ENCODE data around the gene FLNB.

The FLNB gene

DNA sequence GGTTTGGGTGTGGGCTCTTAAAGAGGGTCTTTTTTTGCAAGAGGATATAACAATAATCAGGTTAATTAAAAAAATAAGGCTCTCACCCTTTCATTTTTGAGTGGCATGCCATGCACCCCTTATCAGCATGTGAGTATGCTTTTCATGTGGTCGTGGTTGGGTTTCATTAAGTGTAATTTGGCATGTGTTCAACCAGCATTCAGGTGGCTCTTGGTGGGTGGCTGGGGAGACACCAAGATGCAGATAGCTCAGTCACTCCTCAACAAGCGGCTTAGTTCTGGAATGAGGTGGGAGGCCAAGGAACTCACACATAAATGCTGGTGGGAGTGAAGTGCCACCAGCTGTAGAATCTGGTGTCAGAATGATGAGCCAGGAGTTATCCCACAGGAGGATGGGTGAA, 66.8 kb downstream of the FLNB start:
- no peak for DNase-seq (ENCODE audit: low read depth)

DNA sequence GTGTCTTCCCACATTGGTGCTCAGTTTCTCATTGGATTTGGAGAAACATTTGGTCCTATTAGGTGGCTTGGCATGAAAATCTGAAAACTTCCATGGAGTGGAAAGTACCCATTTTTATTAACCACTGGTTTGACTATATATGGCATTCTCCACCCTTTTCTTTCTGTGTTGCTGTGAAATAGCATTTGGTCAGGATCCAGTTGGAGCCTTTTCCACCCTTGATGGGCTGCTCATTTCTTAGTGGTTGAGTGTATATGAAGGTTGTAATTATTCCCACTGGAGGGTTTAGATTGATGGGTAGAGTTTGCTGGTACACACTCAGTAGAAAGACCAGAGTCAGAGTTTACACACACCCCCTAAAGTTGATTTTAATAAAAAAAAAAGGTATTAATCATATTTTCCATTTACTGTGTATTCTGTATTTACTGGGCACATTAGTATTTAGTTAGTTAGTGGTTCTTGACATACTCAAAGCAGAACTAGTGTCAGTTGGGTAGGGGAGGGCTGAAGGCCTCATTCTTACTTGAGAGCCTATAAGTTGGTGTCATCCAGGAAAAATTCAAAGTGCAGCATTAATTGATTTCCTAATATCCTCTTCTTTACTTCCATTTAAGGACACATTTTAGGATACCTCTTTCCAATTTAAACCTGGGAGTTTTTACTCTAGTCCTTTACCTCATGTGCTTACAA, 69.5 kb downstream of the FLNB start:
- no peak for DNase-seq (ENCODE audit: low read depth)

DNA sequence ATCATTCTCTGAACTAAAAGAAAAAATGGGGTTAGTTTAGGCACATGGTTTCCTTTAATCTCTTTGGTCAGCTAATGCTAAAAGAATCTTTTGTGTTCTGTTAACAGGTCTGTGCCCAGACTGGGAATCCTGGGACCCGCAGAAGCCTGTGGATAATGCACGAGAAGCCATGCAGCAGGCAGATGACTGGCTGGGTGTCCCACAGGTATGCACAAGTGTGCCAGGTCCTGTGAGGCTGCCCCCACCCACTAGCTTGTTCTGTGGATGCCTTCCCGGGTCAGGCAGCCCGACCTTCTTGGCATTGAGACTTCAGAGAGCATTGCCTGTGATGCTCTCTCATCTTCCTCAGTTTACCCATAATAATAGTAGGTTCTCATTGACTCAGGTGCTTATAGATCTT, 70.4 kb downstream of the FLNB start:
- DNase-seq (ENCODE audit: low read depth), result no peak

- DNase-seq (ENCODE audit: low read depth), result no peak
These were observed 71.6 kb downstream of the FLNB start for GRCh38 chr3:58079773-58080172.

DNA sequence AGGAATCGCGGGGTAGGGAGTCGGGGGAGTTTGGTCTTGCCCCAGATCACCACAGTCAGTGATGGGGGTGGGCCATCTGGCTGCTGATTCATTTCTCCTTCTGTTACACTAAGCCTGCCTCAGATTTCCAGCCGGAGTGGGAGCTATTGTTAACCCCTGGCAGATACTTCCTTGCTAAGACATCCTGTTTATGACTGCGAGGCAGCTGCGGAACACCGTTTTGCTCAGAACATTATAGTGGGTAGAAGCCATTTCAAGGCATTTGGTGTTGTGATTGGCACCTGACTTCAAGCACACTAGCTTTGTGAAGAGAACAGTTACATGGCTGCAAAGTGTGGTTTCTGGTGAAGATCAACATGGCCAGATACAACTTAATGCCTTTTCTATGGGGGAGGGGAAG, 73.8 kb downstream of the FLNB start:
- DNase-seq (ENCODE audit: low read depth), result no peak

DNA sequence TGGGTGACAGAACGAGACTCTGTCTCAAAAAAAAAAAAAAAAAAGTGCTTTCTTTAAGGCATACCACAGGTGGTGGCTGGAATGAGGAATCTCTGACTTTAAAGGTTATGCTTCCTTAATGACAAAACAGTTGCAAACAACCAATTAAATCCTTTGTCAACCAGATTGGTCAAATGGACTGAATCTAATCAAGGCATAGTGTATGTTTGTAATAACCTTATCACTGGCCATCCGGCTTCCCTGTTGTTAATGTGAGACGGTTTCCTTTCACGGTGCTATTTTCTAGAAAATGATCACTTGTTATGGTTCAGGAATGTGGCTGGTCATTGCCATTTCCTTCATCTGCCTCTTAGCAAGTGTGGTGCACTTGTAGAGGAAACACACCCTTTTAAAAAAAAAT, 75.9 kb downstream of the FLNB start:
- no peak for DNase-seq (ENCODE audit: low read depth)

GRCh38 chr3:58084788-58085543, 76.7 kb downstream of the FLNB start:
- no peak for DNase-seq (ENCODE audit: low read depth)

DNA sequence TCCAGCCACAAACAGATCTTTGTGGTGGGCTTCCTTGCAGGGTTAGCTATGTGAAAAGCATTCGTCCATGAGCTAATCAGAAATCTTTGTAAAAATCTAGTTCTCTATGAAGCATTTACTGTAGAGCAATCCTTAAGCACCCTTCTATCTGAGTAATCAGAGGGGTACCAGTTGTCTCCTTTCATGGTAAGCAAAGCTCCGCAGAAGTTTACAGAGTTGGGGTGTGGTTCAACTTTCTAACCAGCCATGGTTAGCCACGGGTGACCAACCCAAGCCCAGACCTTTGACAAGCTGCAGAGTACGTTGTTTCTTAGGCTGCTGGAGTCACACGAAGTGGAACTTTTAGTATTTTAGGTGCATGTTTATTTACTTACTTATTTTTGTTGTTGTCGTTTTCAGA, 77.4 kb downstream of the FLNB start:
- no peak for DNase-seq (ENCODE audit: low read depth)

DNA sequence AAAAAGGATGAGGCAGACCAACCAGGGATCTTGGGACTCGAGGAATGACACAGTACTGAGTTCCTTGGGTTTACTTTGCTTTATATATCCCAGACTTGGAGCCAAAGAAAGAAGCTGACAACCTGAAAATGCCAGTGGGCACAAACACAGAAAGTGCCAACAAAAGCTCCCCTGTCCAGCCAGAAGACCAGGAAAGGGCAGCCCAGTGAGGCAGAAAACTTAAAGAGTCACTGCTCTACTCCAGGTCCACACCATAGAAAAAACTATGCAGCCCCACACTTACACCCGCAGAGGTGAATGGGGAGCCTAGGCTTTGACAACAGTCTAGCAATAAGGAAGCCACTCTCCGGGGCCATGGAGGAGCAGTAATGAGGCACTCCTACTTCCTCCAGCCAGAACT, 80.3 kb downstream of the FLNB start:
- DNase-seq (ENCODE audit: low read depth), result no peak

DNA sequence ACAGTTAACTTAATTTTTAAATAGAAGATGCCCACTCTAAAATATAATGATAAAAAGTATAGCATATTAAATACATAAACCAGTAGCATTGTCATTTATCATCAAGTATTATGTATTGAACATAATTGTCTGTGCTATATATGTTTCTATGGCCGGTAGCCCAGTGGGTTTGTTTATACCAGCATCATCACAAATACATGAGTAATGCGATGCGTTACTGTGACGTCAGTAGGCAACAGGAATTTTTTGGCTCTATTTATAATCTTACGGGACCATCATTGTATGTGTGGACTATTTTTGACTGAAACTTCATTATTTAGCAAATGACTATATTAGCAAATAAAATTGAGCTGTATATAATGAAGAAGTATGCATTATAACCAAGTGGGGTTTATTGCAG, 82.1 kb downstream of the FLNB start:
- DNase-seq (ENCODE audit: low read depth), result no peak

- DNase-seq (ENCODE audit: low read depth), result no peak
These were observed 84.3 kb downstream of the FLNB start for GRCh38 chr3:58092521-58092920.

- no peak for DNase-seq (ENCODE audit: low read depth)
These were observed 85.5 kb downstream of the FLNB start for GRCh38 chr3:58093574-58094195.

GRCh38 chr3:58094657-58095056, 86.4 kb downstream of the FLNB start:
- no peak for DNase-seq (ENCODE audit: low read depth)

GRCh38 chr3:58095603-58096138, 87.4 kb downstream of the FLNB start:
- no peak for DNase-seq (ENCODE audit: low read depth)

GRCh38 chr3:58098531-58098930, 90.3 kb downstream of the FLNB start:
- DNase-seq (ENCODE audit: low read depth), result no peak

DNA sequence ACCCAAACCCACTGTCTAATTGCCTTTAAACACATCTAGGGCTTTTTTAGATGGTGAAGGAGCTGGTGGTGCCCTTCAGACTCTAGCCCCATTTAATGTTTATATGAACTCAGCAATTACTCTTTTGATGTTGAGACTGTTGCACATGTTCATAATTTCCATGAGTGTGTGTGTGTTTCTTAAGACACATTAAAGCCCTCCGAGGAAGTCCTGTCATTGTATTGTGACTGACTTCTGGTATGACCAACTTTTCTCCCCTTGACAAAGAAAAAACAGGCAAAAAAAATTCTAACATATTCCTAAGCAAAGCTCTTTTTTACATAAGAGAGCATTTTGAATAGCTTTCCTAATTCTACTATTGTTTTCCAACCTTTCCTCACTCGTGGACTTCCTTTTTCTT, 91.6 kb downstream of the FLNB start:
- no peak for DNase-seq (ENCODE audit: low read depth)

DNA sequence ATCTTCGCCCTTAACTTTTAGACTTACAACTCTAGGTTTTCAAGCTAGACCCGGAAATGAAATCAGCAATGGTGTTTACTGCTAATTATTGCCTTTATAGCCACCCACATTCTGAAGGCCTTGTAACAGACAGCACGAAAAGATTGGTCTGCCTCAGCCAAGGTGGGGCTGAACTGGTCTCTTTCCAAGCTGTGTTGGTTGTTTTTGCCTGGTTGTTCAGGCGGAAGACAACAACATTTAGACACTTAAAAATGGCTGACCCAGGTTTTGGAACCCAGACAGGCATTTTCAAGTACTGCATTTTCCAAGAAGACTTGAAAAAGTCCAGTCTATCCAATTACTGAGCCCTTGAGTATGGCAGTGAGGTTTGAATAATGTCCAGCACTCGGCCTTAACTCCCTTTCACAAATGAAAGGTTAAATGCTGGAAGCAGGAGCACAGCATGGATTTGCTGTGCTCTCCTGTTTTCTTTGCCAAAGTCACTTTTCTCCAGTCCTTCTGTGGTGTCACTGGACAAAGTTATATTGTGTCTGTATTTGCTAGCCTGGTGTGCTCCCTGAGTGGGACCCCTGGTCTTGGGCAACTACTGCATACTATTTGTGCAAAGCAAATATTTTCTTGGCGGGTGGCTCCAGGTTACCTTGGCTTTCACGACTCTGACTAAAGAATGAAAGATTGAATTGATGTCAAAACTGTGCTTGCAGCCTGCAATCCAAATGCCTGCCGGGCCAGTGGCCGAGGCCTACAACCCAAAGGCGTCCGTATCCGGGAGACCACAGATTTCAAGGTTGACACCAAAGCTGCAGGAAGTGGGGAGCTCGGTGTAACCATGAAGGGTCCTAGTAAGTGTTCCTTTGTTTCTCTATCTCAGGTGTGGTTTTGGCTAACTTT, 93.5 kb downstream of the FLNB start:
- DNase-seq (ENCODE audit: low read depth), result no peak

- DNase-seq (ENCODE audit: low read depth), result no peak
These were observed 94.1 kb downstream of the FLNB start for GRCh38 chr3:58102390-58102750.

DNA sequence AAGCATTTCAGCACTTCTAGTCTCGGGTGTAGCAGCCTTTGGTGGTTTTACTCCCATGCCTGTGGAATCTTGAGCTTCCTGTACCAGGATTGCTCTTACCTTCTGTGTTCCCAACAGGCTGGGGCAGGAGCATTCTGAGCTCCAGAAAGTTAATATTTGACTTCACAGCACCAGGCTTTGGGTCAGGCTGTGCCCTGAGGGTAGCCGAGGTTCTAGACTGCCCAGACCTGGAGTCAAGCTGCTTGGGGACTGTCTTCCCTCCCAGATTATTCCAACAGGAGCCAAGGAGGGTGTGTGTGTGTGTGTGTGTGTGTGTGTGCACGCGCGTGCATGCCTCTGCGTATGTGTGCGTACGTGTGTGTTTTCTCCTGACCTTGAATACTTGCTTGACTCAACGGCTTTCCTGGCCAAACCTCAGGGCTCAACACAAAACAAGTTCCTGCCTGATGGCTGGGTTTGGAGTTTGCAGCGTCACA, 94.8 kb downstream of the FLNB start:
- DNase-seq (ENCODE audit: low read depth), result no peak

GRCh38 chr3:58104151-58104550, 95.9 kb downstream of the FLNB start:
- DNase-seq (ENCODE audit: low read depth), result no peak

- no peak for DNase-seq (ENCODE audit: low read depth)
These were observed 96.5 kb downstream of the FLNB start for GRCh38 chr3:58104712-58105111.

- no peak for DNase-seq (ENCODE audit: low read depth)
These were observed 97.0 kb downstream of the FLNB start for GRCh38 chr3:58105196-58105595.

Data from T-helper 22 cell (primary cell).